Neuronal stem cell (in vitro differentiated cells): ENCODE data around the gene SLC50A1.

Experiments
- DNase-seq: peaks from one replicate; pipeline ENCODE4 v3.0.0-alpha.2; 2013; ENCODE audit warnings: low spot score
- H2AFZ ChIP-seq: one replicate; pipeline ENCODE4 v1.6.1; 2013; ENCODE audit warnings: mild to moderate bottlenecking, low read length, inconsistent platforms
- H2AK5ac ChIP-seq: 2 replicates; pipeline ENCODE4 v1.6.1; 2013; ENCODE audit warnings: low read depth, mild to moderate bottlenecking, inconsistent platforms, low read length, moderate library complexity, mixed read lengths
- H2BK120ac ChIP-seq: 2 replicates; pipeline ENCODE4 v1.6.1; 2013; ENCODE audit warnings: low read depth, mild to moderate bottlenecking, inconsistent platforms, low read length, moderate library complexity, mixed read lengths
- H2BK12ac ChIP-seq: one replicate; pipeline ENCODE4 v1.6.1; 2013; ENCODE audit warnings: low read length, inconsistent platforms
- H2BK15ac ChIP-seq: 2 replicates; pipeline ENCODE4 v1.6.1; 2013; ENCODE audit warnings: mild to moderate bottlenecking, low read length, inconsistent platforms, mixed read lengths
- H2BK5ac ChIP-seq: one replicate; pipeline ENCODE4 v1.6.1; 2013; ENCODE audit warnings: inconsistent platforms, mild to moderate bottlenecking, low read length, moderate library complexity
- H3K14ac ChIP-seq: one replicate; pipeline ENCODE4 v1.6.1; 2013; ENCODE audit warnings: low read length, inconsistent platforms
- H3K18ac ChIP-seq: 2 replicates; pipeline ENCODE4 v1.6.1; 2013; ENCODE audit warnings: low read length, inconsistent platforms
- H3K23ac ChIP-seq: 2 replicates; pipeline ENCODE4 v1.6.1; 2013; ENCODE audit warnings: low read depth, mild to moderate bottlenecking, mixed read lengths, low read length, inconsistent platforms; ENCODE audit not compliant: poor library complexity
- H3K27ac ChIP-seq: replicated peaks from 3 replicates; pipeline ENCODE4 v1.5.1; 2013; ENCODE audit warnings: low read length, inconsistent platforms
- H3K27me3 ChIP-seq, 3 experiments: 2 replicates each; pipeline ENCODE4 v1.6.1; 2013; ENCODE audit warnings: low read length in 3 of 3, mild to moderate bottlenecking in 2 of 3, inconsistent platforms in 1 of 3, low read depth in 1 of 3, mixed read lengths in 1 of 3, moderate library complexity in 1 of 3; ENCODE audit not compliant: control insufficient read depth in 3 of 3, insufficient read depth in 3 of 3
- H3K36me3 ChIP-seq, 2 donors: replicated peaks in 1 of 2; 2 replicates each; pipeline ENCODE4 v1.6.1; 2013; ENCODE audit warnings: low read length in 2 of 2; ENCODE audit not compliant: control insufficient read depth in 2 of 2, insufficient read depth in 2 of 2
- H3K4ac ChIP-seq: 2 replicates; pipeline ENCODE4 v1.6.1; 2013; ENCODE audit warnings: inconsistent platforms, mild to moderate bottlenecking, low read length, moderate library complexity
- H3K4me1 ChIP-seq, 2 donors: 1 replicate in 1 of 2; 2 replicates in 1 of 2; pipeline ENCODE4 v1.6.1; 2013; ENCODE audit warnings: low read length in 2 of 2, low read depth in 1 of 2; ENCODE audit not compliant: control insufficient read depth in 2 of 2, insufficient read depth in 1 of 2
- H3K4me2 ChIP-seq: one replicate; pipeline ENCODE4 v1.6.1; 2013; ENCODE audit warnings: mild to moderate bottlenecking, low read length, inconsistent platforms; ENCODE audit not compliant: insufficient read depth, poor library complexity, severe bottlenecking
- H3K4me3 ChIP-seq, 2 donors: 2 replicates each; pipeline ENCODE4 v1.5.1; 2013; ENCODE audit warnings: low read length in 2 of 2, mild to moderate bottlenecking in 2 of 2, inconsistent platforms in 1 of 2, moderate library complexity in 1 of 2
- H3K79me1 ChIP-seq: one replicate; pipeline ENCODE4 v1.6.1; 2013; ENCODE audit warnings: low read depth, mild to moderate bottlenecking, inconsistent platforms, low read length, moderate library complexity
- H3K9ac ChIP-seq: one replicate; pipeline ENCODE4 v1.6.1; 2013; ENCODE audit warnings: mild to moderate bottlenecking, low read depth, low read length, inconsistent platforms; ENCODE audit not compliant: poor library complexity
- H3K9me3 ChIP-seq, 2 donors: replicated peaks in 1 of 2; 2 replicates each; pipeline versions ENCODE3 to v1.6.1; 2013; ENCODE audit warnings: low read length in 2 of 2, mild to moderate bottlenecking in 2 of 2, inconsistent platforms in 1 of 2, low read depth in 1 of 2, mixed read lengths in 1 of 2, moderate library complexity in 1 of 2; ENCODE audit not compliant: control insufficient read depth in 2 of 2, insufficient read depth in 1 of 2
- H4K8ac ChIP-seq: one replicate; pipeline ENCODE4 v1.6.1; 2013; ENCODE audit warnings: low read depth, mild to moderate bottlenecking, inconsistent platforms, low read length, moderate library complexity
- H4K91ac ChIP-seq: one replicate; pipeline ENCODE4 v1.6.1; 2013; ENCODE audit warnings: low read length, low read depth, mild to moderate bottlenecking, inconsistent platforms; ENCODE audit not compliant: poor library complexity
- WGBS, 2 donors: extraction: QIAGEN DNeasy Blood & Tissue Kit; methylation state at CpG; one replicate each; pipeline ENCODE4 v1.1.7; 2013; ENCODE audit warnings: missing lambda C conversion rate in 2 of 2, mixed read lengths in 1 of 2; ENCODE audit not compliant: insufficient read length in 2 of 2, insufficient replicate concordance in 1 of 2; ENCODE audit errors: extremely low coverage in 2 of 2; 5-methylcytosine and 5-hydroxymethylcytosine counted together

The SLC50A1 gene

DNA sequence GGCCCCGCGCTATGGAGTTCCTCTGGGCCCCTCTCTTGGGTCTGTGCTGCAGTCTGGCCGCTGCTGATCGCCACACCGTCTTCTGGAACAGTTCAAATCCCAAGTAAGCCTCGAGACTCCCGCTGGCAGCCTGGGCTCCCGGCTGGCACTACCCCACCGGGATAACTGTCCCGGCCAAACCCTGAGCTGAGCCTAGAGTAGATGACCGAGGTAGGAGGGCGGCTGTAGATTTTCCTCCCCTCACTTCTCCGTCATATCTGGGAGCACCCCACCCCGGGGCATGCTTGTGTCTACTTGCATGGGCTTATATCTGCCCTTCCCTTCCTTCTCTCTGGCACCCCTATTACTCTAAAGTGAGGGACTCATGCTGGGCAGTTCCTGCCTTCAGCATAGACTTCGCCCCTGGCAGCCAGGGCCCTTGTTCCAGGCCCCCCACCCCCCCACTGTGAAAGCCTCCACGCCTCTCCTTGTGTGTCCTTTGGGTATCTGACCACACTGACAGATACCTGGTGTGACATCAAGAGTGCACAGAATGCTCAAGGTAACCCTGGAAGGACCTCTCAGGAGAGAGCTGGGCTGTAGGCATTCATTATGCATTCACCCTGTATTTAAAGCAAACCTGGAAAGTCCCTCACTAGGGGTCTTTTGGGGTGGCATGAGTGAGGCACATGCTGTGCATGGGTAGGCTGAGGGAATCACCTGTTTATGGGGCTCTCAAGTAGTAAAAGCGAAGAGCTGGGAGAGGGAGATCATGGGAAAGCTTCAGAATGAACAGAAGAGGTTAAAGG lies 7.5 kb upstream of the SLC50A1 start:
- H3K36me3 ChIP-seq, result peaks cover 0 to 2% of the 10 kb centered on the region in 2 donors
- no peaks in the 10 kb centered on the region for H3K79me1 ChIP-seq
- no peak overlapping the region for H2BK5ac ChIP-seq
- H3K9me3 ChIP-seq, result peaks cover 0 to 2% of the 10 kb centered on the region in 2 donors
- H2AK5ac ChIP-seq, result peak overlapping the region; percentile 71
- H3K4me3 ChIP-seq, result peak overlapping the region; percentile 39 to 77
- H4K8ac ChIP-seq, result no peak overlapping the region
- H2BK15ac ChIP-seq, result peak overlapping the region; percentile 94
- peak overlapping the region; percentile 49 for H2BK120ac ChIP-seq
- peak overlapping the region; percentile 89 for H3K18ac ChIP-seq
- peaks cover 10 to 66% (median 62%) of the 10 kb centered on the region in 3 experiments for H3K27me3 ChIP-seq
- peak overlapping the region; percentile 52 for H3K23ac ChIP-seq
- peak overlapping the region; percentile 31 for H3K14ac ChIP-seq
- no peak overlapping the region for H4K91ac ChIP-seq
- peak overlapping the region; percentile 82 for H3K9ac ChIP-seq
- H3K4me2 ChIP-seq, result peak overlapping the region; percentile 91
- no peak for DNase-seq
- no peak overlapping the region for H3K4ac ChIP-seq
- peak overlapping the region; percentile 73 for H2BK12ac ChIP-seq
- H3K4me1 ChIP-seq, result peaks cover 36 to 48% of the 10 kb centered on the region in 2 donors
- WGBS, 2 donors, result no CpG with 5 or more reads among the region's 17 CpGs
- H3K27ac ChIP-seq, result no peak overlapping the region
- H2AFZ ChIP-seq, result peak overlapping the region; percentile 85

GRCh38 chr1:155128755-155129473 lies 6.7 kb upstream of the SLC50A1 start:
- Histone ChIP-seq H3K27ac (no peak overlapping the region), H3K79me1 (no peaks in the 10 kb centered on the region), H3K4me1 (peaks cover 36 to 48% of the 10 kb centered on the region in 2 donors), H2BK15ac (no peak overlapping the region), H3K18ac (peak overlapping the region; percentile 87), H3K9ac (no peak overlapping the region), H3K27me3 (peaks cover 10 to 62% (median 61%) of the 10 kb centered on the region in 3 experiments), H3K9me3 (peaks cover 0 to 2% of the 10 kb centered on the region in 2 donors), H3K14ac (no peak overlapping the region), H2BK12ac (no peak overlapping the region), H3K4me3 (no peak overlapping the region), H2AK5ac (peak overlapping the region; percentile 95), H3K4me2 (no peak overlapping the region), H2BK5ac (no peak overlapping the region), H3K4ac (no peak overlapping the region), H3K23ac (peak overlapping the region; percentile 12), H3K36me3 (peaks cover 0 to 2% of the 10 kb centered on the region in 2 donors), H2BK120ac (no peak overlapping the region), H4K91ac (no peak overlapping the region), H2AFZ (no peak overlapping the region), H4K8ac (no peak overlapping the region)
- DNase-seq, result no peak
- no CpG with 5 or more reads among the region's 14 CpGs for WGBS, 2 donors

GRCh38 chr1:155130272-155131006 lies 5.2 kb upstream of the SLC50A1 start:
- Histone ChIP-seq H3K4me1 (peaks cover 38 to 47% of the 10 kb centered on the region in 2 donors), H2AK5ac (peak overlapping the region; percentile 95), H4K8ac (no peak overlapping the region), H3K27me3 (peaks cover 10 to 50% (median 45%) of the 10 kb centered on the region in 3 experiments), H3K23ac (peak overlapping the region; percentile 25), H2BK15ac (no peak overlapping the region), H3K9me3 (peaks cover 0 to 2% of the 10 kb centered on the region in 2 donors), H3K4ac (no peak overlapping the region), H2BK12ac (no peak overlapping the region), H2AFZ (peak overlapping the region; percentile 58), H2BK5ac (no peak overlapping the region), H3K4me2 (no peak overlapping the region), H3K79me1 (no peaks in the 10 kb centered on the region), H2BK120ac (no peak overlapping the region), H3K14ac (no peak overlapping the region), H3K27ac (no peak overlapping the region), H3K36me3 (peaks cover 0 to 5% of the 10 kb centered on the region in 2 donors), H3K9ac (no peak overlapping the region), H4K91ac (no peak overlapping the region), H3K4me3 (no peak overlapping the region), H3K18ac (peak overlapping the region; percentile 74)
- WGBS, 2 donors, result no CpG with 5 or more reads among the region's 6 CpGs
- no peak for DNase-seq
